Measurements from ENCODE around the gene PTPN23. TPM values are rescaled to one million over a fixed set of nuclear protein-coding genes. Genes with fewer than 3 reads are reported as not detected.

The PTPN23 gene
- total RNA-seq, 4 donors from 2014 or later: 26.9 to 199 (median 55.1) TPM

DNA sequence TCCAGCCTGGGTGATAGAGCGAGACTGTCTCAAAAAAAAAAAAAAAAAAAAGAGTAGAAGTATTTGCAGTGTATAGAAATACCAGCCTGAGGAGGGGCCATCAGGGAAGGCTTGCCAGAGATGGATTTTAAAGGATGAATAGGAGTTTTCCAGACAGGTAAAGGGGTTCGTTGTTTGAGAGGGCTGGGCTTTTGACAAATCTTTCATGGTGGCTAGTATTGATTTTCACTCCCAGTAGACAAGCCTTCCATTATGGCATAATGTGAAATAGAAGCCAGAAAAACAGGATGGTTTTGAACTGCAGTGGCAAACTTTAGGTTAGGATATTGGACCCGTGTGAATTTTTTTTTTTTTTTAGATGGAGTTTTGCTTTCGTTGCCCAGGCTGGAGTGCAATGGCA, 3.6 kb downstream of the PTPN23 start:
- no peaks in the 10 kb centered on the region for H3K9me3 ChIP-seq
- no peak overlapping the region for H3K27ac ChIP-seq
- no peak for DNase-seq
- TF ChIP-seq EP300 (IDR thresholded peaks at IDR 0.05; ENCODE audit: low read depth) (no peak), POLR2AphosphoS5 (IDR thresholded peaks at IDR 0.05) (no peak), POLR2A (IDR thresholded peaks at IDR 0.05) (no peak)
- TF ChIP-seq, protein P1, sequence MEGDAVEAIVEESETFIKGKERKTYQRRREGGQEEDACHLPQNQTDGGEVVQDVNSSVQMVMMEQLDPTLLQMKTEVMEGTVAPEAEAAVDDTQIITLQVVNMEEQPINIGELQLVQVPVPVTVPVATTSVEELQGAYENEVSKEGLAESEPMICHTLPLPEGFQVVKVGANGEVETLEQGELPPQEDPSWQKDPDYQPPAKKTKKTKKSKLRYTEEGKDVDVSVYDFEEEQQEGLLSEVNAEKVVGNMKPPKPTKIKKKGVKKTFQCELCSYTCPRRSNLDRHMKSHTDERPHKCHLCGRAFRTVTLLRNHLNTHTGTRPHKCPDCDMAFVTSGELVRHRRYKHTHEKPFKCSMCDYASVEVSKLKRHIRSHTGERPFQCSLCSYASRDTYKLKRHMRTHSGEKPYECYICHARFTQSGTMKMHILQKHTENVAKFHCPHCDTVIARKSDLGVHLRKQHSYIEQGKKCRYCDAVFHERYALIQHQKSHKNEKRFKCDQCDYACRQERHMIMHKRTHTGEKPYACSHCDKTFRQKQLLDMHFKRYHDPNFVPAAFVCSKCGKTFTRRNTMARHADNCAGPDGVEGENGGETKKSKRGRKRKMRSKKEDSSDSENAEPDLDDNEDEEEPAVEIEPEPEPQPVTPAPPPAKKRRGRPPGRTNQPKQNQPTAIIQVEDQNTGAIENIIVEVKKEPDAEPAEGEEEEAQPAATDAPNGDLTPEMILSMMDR (IDR thresholded peaks at IDR 0.05): no peak
- WGBS, 2 donors (ENCODE audit: low coverage in 1 of 2): 89 to 90% methylated on average over 3 to 4 of the region's 4 CpGs
- peaks cover 1 to 30% (median 20%) of the 10 kb centered on the region in 4 donors for H3K4me1 ChIP-seq
- H3K36me3 ChIP-seq: peaks cover 0 to 3% (median 0%) of the 10 kb centered on the region in 4 donors
- intact Hi-C loops (cut with DNase I; ENCODE audit: low total_unique reads): no loop called here
- in situ Hi-C loops (cut with MboI; ENCODE audit: low pct_ligation_motif_present in 1 of 4, low pct_unique_long_range_greater_than_20kb in 1 of 4, low sequenced_read_pairs in 3 of 4): no loop called here
- no peaks in the 10 kb centered on the region for H3K27me3 ChIP-seq
- H3K4me3 ChIP-seq: no peak overlapping the region

DNA sequence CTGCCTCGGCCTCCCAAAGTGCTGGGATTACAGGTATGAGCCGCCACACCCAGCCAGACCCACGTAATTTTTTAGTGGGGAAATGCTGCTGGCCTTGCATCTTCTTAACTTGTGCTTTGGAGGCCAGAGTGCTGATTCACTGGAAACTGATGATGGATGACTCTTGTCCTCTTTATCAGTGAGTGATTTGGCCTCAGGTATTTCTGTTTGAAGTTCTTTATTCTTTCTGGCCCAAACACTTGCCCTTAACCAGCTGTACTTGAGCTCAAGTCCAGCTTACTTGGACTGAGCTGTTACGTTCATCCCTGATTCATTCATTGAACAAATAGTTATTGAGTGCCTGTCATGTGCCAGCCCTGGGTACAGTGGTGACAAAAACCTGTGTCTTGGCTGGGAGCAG, 4.2 kb downstream of the PTPN23 start:
- peaks cover 0 to 3% (median 0%) of the 10 kb centered on the region in 4 donors for H3K36me3 ChIP-seq
- H3K27me3 ChIP-seq: no peaks in the 10 kb centered on the region
- H3K27ac ChIP-seq: no peak overlapping the region
- intact Hi-C loops (cut with DNase I; ENCODE audit: low total_unique reads) (no loop called here), in situ Hi-C loops (cut with MboI; ENCODE audit: low pct_ligation_motif_present in 1 of 4, low pct_unique_long_range_greater_than_20kb in 1 of 4, low sequenced_read_pairs in 3 of 4) (no loop called here)
- WGBS, 2 donors (ENCODE audit: low coverage in 1 of 2): 67 to 90% methylated on average over 1 to 4 of the region's 4 CpGs
- TF ChIP-seq POLR2A (IDR thresholded peaks at IDR 0.05) (no peak), EP300 (IDR thresholded peaks at IDR 0.05; ENCODE audit: low read depth) (no peak), POLR2AphosphoS5 (IDR thresholded peaks at IDR 0.05) (no peak)
- TF ChIP-seq, protein P1 (IDR thresholded peaks at IDR 0.05): no peak
- H3K4me1 ChIP-seq: peaks cover 0 to 24% (median 14%) of the 10 kb centered on the region in 4 donors
- no peak overlapping the region for H3K4me3 ChIP-seq
- DNase-seq: no peak
- H3K9me3 ChIP-seq: no peaks in the 10 kb centered on the region

DNA sequence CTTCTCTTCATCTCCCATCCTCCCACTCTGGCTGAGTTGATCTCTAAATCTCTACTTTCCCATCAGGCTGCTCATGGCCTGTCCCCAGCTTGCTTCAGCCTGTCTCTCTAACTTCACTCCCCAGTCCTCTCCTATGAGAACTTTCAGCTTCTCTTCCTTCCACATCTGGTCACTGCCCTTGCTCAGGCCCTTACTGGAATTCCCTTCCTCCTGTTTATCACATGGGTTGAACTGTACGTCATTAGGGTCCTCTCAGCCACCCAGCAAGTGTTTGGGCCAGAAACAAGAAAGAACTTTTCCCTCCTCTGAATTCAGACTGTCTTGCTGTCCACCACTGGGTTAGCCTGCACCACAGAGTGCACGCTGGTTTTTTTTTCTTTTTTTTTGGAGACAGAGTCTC, 5.0 kb downstream of the PTPN23 start:
- in situ Hi-C loops (cut with MboI; ENCODE audit: low pct_ligation_motif_present in 1 of 4, low pct_unique_long_range_greater_than_20kb in 1 of 4, low sequenced_read_pairs in 3 of 4): no loop called here

DNA sequence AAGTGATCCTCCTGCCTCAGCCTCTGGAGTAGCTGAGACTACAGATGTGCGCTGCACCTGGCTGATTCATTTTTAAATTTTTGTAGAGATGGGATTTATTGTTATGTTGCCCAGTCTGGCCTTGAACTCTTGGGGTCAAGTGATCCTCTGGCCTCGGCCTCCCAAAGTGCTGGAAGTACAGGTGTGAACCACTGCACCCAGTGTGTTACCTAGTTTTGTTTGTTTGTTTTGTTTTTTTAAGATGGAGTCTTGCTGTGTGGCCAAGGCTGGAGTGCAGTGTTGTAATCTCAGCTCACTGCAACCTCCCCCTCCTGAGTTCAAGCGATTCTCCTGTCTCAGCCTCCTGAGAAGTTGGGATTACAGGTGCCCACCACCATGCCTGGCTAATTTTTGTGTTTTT, 12.1 kb downstream of the PTPN23 start:
- no peaks in the 10 kb centered on the region for H3K27me3 ChIP-seq
- DNase-seq: no peak
- peaks cover 0 to 5% (median 1%) of the 10 kb centered on the region in 4 donors for H3K36me3 ChIP-seq
- no peaks in the 10 kb centered on the region for H3K9me3 ChIP-seq
- H3K4me1 ChIP-seq: peaks cover 0 to 21% (median 13%) of the 10 kb centered on the region in 4 donors
- H3K27ac ChIP-seq: no peak overlapping the region
- in situ Hi-C loops (cut with MboI; ENCODE audit: low pct_ligation_motif_present in 1 of 4, low pct_unique_long_range_greater_than_20kb in 1 of 4, low sequenced_read_pairs in 3 of 4) (no loop called here), intact Hi-C loops (cut with DNase I; ENCODE audit: low total_unique reads) (no loop called here)
- TF ChIP-seq, protein P1 (IDR thresholded peaks at IDR 0.05): no peak
- no peak for TF ChIP-seq POLR2AphosphoS5 (IDR thresholded peaks at IDR 0.05)
- 100% methylated on average over 2 to 3 of the region's 3 CpGs for WGBS, 2 donors (ENCODE audit: low coverage in 1 of 2)
- H3K4me3 ChIP-seq: no peak overlapping the region

More for the DNA sequence above, 5.0 kb downstream of the PTPN23 start:
- no peaks in the 10 kb centered on the region for H3K9me3 ChIP-seq
- TF ChIP-seq, protein P1 (IDR thresholded peaks at IDR 0.05): no peak
- TF ChIP-seq POLR2A (IDR thresholded peaks at IDR 0.05) (no peak), EP300 (IDR thresholded peaks at IDR 0.05; ENCODE audit: low read depth) (no peak), POLR2AphosphoS5 (IDR thresholded peaks at IDR 0.05) (no peak)
- H3K27me3 ChIP-seq: no peaks in the 10 kb centered on the region
- intact Hi-C loops (cut with DNase I; ENCODE audit: low total_unique reads): no loop called here
- no peak for DNase-seq
- WGBS, 2 donors (ENCODE audit: low coverage in 1 of 2): 84% methylated on average over 2 of the region's 2 CpGs; no CpG with 5 or more reads in 1 of the 2 donors
- no peak overlapping the region for H3K27ac ChIP-seq
- H3K36me3 ChIP-seq: peaks cover 0 to 3% (median 0%) of the 10 kb centered on the region in 4 donors
- peaks cover 0 to 22% (median 13%) of the 10 kb centered on the region in 4 donors for H3K4me1 ChIP-seq
- H3K4me3 ChIP-seq: no peak overlapping the region
